ENCODE measurements around the gene RTCA. TPM values are rescaled to one million over a fixed set of nuclear protein-coding genes. Genes with fewer than 3 reads are reported as not detected.

Gene RTCA
- total RNA-seq, result 32.0 and 43.5 TPM in 2 replicates

GRCh38 chr1:100265931-100266740 lies at the start of gene RTCA:
TSS of gene RTCA (plus strand) at chr1:100266216. CDS start at chr1:100266376, 160 bp downstream.

GRCh38 chr1:100249537-100250257 lies 16.3 kb upstream of the RTCA start, which contains the start of gene DBT:
TSS of gene DBT (minus strand) at chr1:100249834. CDS start at chr1:100249820, 14 bp downstream.

Small RNA genes lying within 50 kb of the gene (small RNA-seq; reads per million reads assigned to genes)
- gene AL445928.1 (not detected), gene MIR553 (not detected)

Other genes starting within 250 kb of the RTCA start
- gene SASS6, start 133.3 kb upstream of the RTCA start, total RNA-seq, result 2.0 and 5.2 TPM in 2 replicates
- gene TRMT13, start 133.1 kb upstream of the RTCA start, total RNA-seq, result 11.8 and 12.8 TPM in 2 replicates
- gene LRRC39, start 88.0 kb upstream of the RTCA start, total RNA-seq, result 0.29 and 0.65 TPM in 2 replicates
- gene DBT, start 16.4 kb upstream of the RTCA start, total RNA-seq, result 4.6 and 5.5 TPM in 2 replicates
- 18.6 and 29.8 TPM in 2 replicates for gene CDC14A, start 86.3 kb downstream of the RTCA start, total RNA-seq